Endodermal cell (in vitro differentiated cells): ENCODE measurements around the gene LGR4. TPM values are rescaled to one million over a fixed set of nuclear protein-coding genes. Genes with fewer than 3 reads are reported as not detected.

Source experiments
- DNase-seq: peaks from one replicate; pipeline ENCODE4 v3.0.0-alpha.2; 2017
- H3K27ac ChIP-seq: 2 replicates; pipeline ENCODE4 v1.5.1; 2013; ENCODE audit warnings: mild to moderate bottlenecking, low read depth, low read length, moderate library complexity
- H3K27me3 ChIP-seq: 2 replicates; pipeline ENCODE4 v1.6.1; 2013; ENCODE audit warnings: mild to moderate bottlenecking, low read length, moderate library complexity; ENCODE audit not compliant: insufficient read depth, control insufficient read depth, poor library complexity, severe bottlenecking
- H3K36me3 ChIP-seq: 2 replicates; pipeline ENCODE4 v1.7.0; 2013; ENCODE audit warnings: mild to moderate bottlenecking, low read length, moderate library complexity; ENCODE audit not compliant: control insufficient read depth, insufficient read depth
- H3K4me1 ChIP-seq: one replicate; pipeline ENCODE4 v1.7.0; 2013; ENCODE audit warnings: low read length; ENCODE audit not compliant: control insufficient read depth, insufficient read depth
- H3K4me3 ChIP-seq: 2 replicates; pipeline ENCODE4 v1.5.1; 2013; ENCODE audit warnings: mild to moderate bottlenecking, low read length, moderate library complexity
- H3K9ac ChIP-seq: 2 replicates; pipeline ENCODE4 v1.6.1; 2013; ENCODE audit warnings: mild to moderate bottlenecking, low read length, moderate library complexity; ENCODE audit not compliant: poor library complexity, severe bottlenecking; ENCODE audit errors: extremely low read depth
- H3K9me3 ChIP-seq: 2 replicates; pipeline ENCODE4 v1.6.1; 2013; ENCODE audit warnings: mild to moderate bottlenecking, low read length, moderate library complexity; ENCODE audit not compliant: control insufficient read depth
- H3K27ac Mint-ChIP-seq: 2 replicates; pipeline ENCODE4 v1.8.0; 2020; ENCODE audit warnings: mixed read lengths
- H3K27me3 Mint-ChIP-seq: 2 replicates; pipeline ENCODE4 v1.8.0; 2021; ENCODE audit warnings: mild to moderate bottlenecking, mixed read lengths; ENCODE audit not compliant: insufficient read depth
- H3K36me3 Mint-ChIP-seq: 2 replicates; pipeline ENCODE4 v1.8.0; 2020; ENCODE audit warnings: low read depth, mixed read lengths
- H3K4me1 Mint-ChIP-seq: 2 replicates; pipeline ENCODE4 v1.8.0; 2020; ENCODE audit warnings: mixed read lengths
- H3K4me3 Mint-ChIP-seq: 2 replicates; pipeline ENCODE4 v1.8.0; 2020; ENCODE audit warnings: mild to moderate bottlenecking, moderate library complexity, mixed read lengths
- H3K9me3 Mint-ChIP-seq: 2 replicates; pipeline ENCODE4 v1.8.0; 2020; ENCODE audit warnings: mild to moderate bottlenecking, mixed read lengths
- CTCF ChIP-seq: fragments of 200-600 bp; sonication (generic); conservative IDR thresholded peaks from 2 replicates; pipeline ENCODE4 v1.5.0; 2021; ENCODE audit warnings: antibody characterized with exemption, mild to moderate bottlenecking
- WGBS, 2 experiments: methylation state at CpG; one replicate each; pipeline versions ENCODE4 v1.1.5 to v1.1.7; 2013; ENCODE audit warnings: missing lambda C conversion rate in 2 of 2, mixed read lengths in 1 of 2; ENCODE audit not compliant: insufficient coverage in 1 of 2, insufficient read length in 1 of 2; 5-methylcytosine and 5-hydroxymethylcytosine counted together
- total RNA-seq, 2 donors: library from RNA; stranded (reverse); fragmentation: NEBNext Ultra II Directional in 1 of 2; extraction: Animal tissue kit (Norgen Biotek cat#: 25700) in 1 of 2; gene quantifications; 2 replicates in 1 of 2; 3 replicates in 1 of 2; pipeline ENCODE4 v1.2.1, GENCODE V29; 2021

The LGR4 gene
- total RNA-seq, 2 donors from 2014 or later: 73.7 to 75.6 TPM

- Mint-ChIP-seq H3K9me3 (no peaks in the 10 kb centered on the region), H3K4me1 (no peaks in the 10 kb centered on the region), H3K4me3 (no peak overlapping the region), H3K36me3 (peaks cover 7% of the 10 kb centered on the region), H3K27me3 (no peaks in the 10 kb centered on the region), H3K27ac (no peak overlapping the region)
- Histone ChIP-seq H3K9me3 (no peaks in the 10 kb centered on the region), H3K4me1 (peaks cover 4% of the 10 kb centered on the region), H3K4me3 (no peak overlapping the region), H3K36me3 (peaks cover 4% of the 10 kb centered on the region), H3K27me3 (no peaks in the 10 kb centered on the region), H3K27ac (no peak overlapping the region), H3K9ac (no peak overlapping the region)
- no peak for TF ChIP-seq CTCF
- DNase-seq: no peak
- 91 to 100% methylated on average over 1 to 2 of the region's 2 CpGs for WGBS, 2 experiments
These were observed 38.8 kb downstream of the LGR4 start for GRCh38 chr11:27433742-27434141.

GRCh38 chr11:27431808-27432207 lies 40.8 kb downstream of the LGR4 start:
- Mint-ChIP-seq H3K27me3 (no peaks in the 10 kb centered on the region), H3K4me3 (no peak overlapping the region), H3K27ac (no peak overlapping the region), H3K4me1 (peaks cover 8% of the 10 kb centered on the region), H3K36me3 (peaks cover 11% of the 10 kb centered on the region), H3K9me3 (no peaks in the 10 kb centered on the region)
- no peak for DNase-seq
- Histone ChIP-seq H3K9me3 (no peaks in the 10 kb centered on the region), H3K27ac (no peak overlapping the region), H3K4me3 (no peak overlapping the region), H3K36me3 (peaks cover 21% of the 10 kb centered on the region), H3K4me1 (peaks cover 4% of the 10 kb centered on the region), H3K9ac (no peak overlapping the region), H3K27me3 (no peaks in the 10 kb centered on the region)
- WGBS, 2 experiments: 88 to 100% methylated on average over 2 of the region's 2 CpGs
- no peak for TF ChIP-seq CTCF

- H3K9me3 ChIP-seq: no peaks in the 10 kb centered on the region
- WGBS, 2 experiments: 77 to 82% methylated on average over 3 to 5 of the region's 5 CpGs
- peaks cover 37% of the 10 kb centered on the region for H3K36me3 ChIP-seq
- Mint-ChIP-seq H3K9me3 (no peaks in the 10 kb centered on the region), H3K27ac (no peak overlapping the region), H3K36me3 (peaks cover 10% of the 10 kb centered on the region), H3K4me1 (peaks cover 10% of the 10 kb centered on the region), H3K27me3 (no peaks in the 10 kb centered on the region), H3K4me3 (no peak overlapping the region)
- H3K4me1 ChIP-seq: peaks cover 4% of the 10 kb centered on the region
- H3K27ac ChIP-seq: peak overlapping the region; percentile 3
- no peak for DNase-seq
- no peak for TF ChIP-seq CTCF
- H3K9ac ChIP-seq: no peak overlapping the region
- H3K4me3 ChIP-seq: no peak overlapping the region
- H3K27me3 ChIP-seq: no peaks in the 10 kb centered on the region
These were observed 42.7 kb downstream of the LGR4 start for GRCh38 chr11:27429761-27430393.
